ENCODE measurements around the gene PLD5. TPM values are rescaled to one million over a fixed set of nuclear protein-coding genes. Genes with fewer than 3 reads are reported as not detected.

PLD5 gene
- total RNA-seq, 1 experiment from 2014 or later, result not detected

DNA sequence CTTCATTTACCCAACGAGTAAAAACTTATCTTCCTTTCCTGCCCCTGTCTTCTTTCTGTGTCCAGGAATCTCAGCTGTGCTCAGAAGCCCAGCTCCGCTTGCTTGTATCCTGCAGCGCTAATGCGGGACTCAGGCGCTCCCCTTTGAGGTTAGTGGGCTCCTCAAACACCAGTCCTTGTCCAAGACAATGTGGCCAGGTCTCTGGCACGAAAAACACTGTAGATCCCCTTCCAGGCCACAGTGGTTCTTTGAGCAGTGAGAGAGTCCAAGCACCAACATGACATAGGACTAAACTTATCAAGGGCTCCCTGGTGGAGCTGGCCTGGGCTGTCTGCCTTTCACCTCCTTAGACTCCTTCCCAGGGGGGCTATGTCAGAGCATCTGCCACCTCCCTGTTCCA, 53.7 kb downstream of the PLD5 start:
- H3K27me3 ChIP-seq (ENCODE audit: low read length), result peaks cover 44% of the 10 kb centered on the region
- H2AFZ ChIP-seq (ENCODE audit: low read length), result no peak overlapping the region
- H3K4me2 ChIP-seq (ENCODE audit: low read length), result no peak overlapping the region
- no peaks in the 10 kb centered on the region for H4K20me1 ChIP-seq (ENCODE audit: low read length)
- no peaks in the 10 kb centered on the region for H3K4me1 ChIP-seq (ENCODE audit: insufficient read depth, low read length)
- H3K4me3 ChIP-seq (ENCODE audit: low read length), result no peak overlapping the region
- ATAC-seq (no peak), DNase-seq (no peak)
- no peaks in the 10 kb centered on the region for H3K9me2 ChIP-seq (replicated peaks; ENCODE audit: low read length)
- H3K9ac ChIP-seq (ENCODE audit: low read length), result no peak overlapping the region
- ChIA-PET CTCF (no interaction called here), POLR2A (ENCODE audit: unreplicated experiment) (no interaction called here)
- TF ChIP-seq EZH2phosphoT487 (IDR thresholded peaks at IDR 0.05; ENCODE audit: borderline replicate concordance, low read length), result no peak
- no peak for TF ChIP-seq EZH2 (IDR thresholded peaks at IDR 0.05; ENCODE audit: low read length, unreplicated experiment)
- TF ChIP-seq CTCF (conservative IDR thresholded peaks at IDR 0.05; ENCODE audit: low read depth, low read length), result no peak
- no peaks in the 10 kb centered on the region for H3K9me3 ChIP-seq (ENCODE audit: low read length)
- H3K36me3 ChIP-seq (ENCODE audit: low read depth, low read length), result no peaks in the 10 kb centered on the region
- H3F3A ChIP-seq (ENCODE audit: low read length, unreplicated experiment), result no peaks in the 10 kb centered on the region
- H3K79me2 ChIP-seq (ENCODE audit: low read length), result no peaks in the 10 kb centered on the region
- intact Hi-C loops (cut with micrococcal nuclease), result no loop called here
- H3K27ac ChIP-seq (ENCODE audit: low read length), result no peak overlapping the region
- no TSS peak for BruUV-seq (replicated peaks)

- no peak for TF ChIP-seq EZH2 (IDR thresholded peaks at IDR 0.05; ENCODE audit: low read length, unreplicated experiment)
- H4K20me1 ChIP-seq (ENCODE audit: low read length), result no peaks in the 10 kb centered on the region
- no peaks in the 10 kb centered on the region for H3K9me3 ChIP-seq (ENCODE audit: low read length)
- H3K4me2 ChIP-seq (ENCODE audit: low read length), result no peak overlapping the region
- H3K27ac ChIP-seq (ENCODE audit: low read length), result no peak overlapping the region
- no peaks in the 10 kb centered on the region for H3K4me1 ChIP-seq (ENCODE audit: insufficient read depth, low read length)
- BruUV-seq (replicated peaks), result no TSS peak
- ATAC-seq (no peak), DNase-seq (peak; percentile 21)
- POLR2A ChIA-PET (ENCODE audit: unreplicated experiment), result no interaction called here
- H3K9me2 ChIP-seq (replicated peaks; ENCODE audit: low read length), result no peaks in the 10 kb centered on the region
- intact Hi-C loops (cut with micrococcal nuclease), result no loop called here
- no peaks in the 10 kb centered on the region for H3F3A ChIP-seq (ENCODE audit: low read length, unreplicated experiment)
- CTCF ChIA-PET, result no interaction called here
- H2AFZ ChIP-seq (ENCODE audit: low read length), result no peak overlapping the region
- peaks cover 52% of the 10 kb centered on the region for H3K27me3 ChIP-seq (ENCODE audit: low read length)
- H3K36me3 ChIP-seq (ENCODE audit: low read depth, low read length), result no peaks in the 10 kb centered on the region
- no peak overlapping the region for H3K4me3 ChIP-seq (ENCODE audit: low read length)
- no peaks in the 10 kb centered on the region for H3K79me2 ChIP-seq (ENCODE audit: low read length)
- no peak overlapping the region for H3K9ac ChIP-seq (ENCODE audit: low read length)
Observed at GRCh38 chr1:242468784-242469183, 55.7 kb downstream of the PLD5 start.

GRCh38 chr1:242467556-242468145, 56.8 kb downstream of the PLD5 start:
- H3K27ac ChIP-seq (ENCODE audit: low read length), result no peak overlapping the region
- no peak overlapping the region for H3K4me2 ChIP-seq (ENCODE audit: low read length)
- ChIA-PET POLR2A (ENCODE audit: unreplicated experiment) (no interaction called here), CTCF (no interaction called here)
- peak; percentile 87 for DNase-seq
- no peaks in the 10 kb centered on the region for H3K9me2 ChIP-seq (replicated peaks; ENCODE audit: low read length)
- no peak overlapping the region for H3K4me3 ChIP-seq (ENCODE audit: low read length)
- H3K79me2 ChIP-seq (ENCODE audit: low read length), result no peaks in the 10 kb centered on the region
- TF ChIP-seq CTCF (conservative IDR thresholded peaks at IDR 0.05; ENCODE audit: low read depth, low read length) (peak; percentile 96), EZH2 (IDR thresholded peaks at IDR 0.05; ENCODE audit: low read length, unreplicated experiment) (no peak)
- H4K20me1 ChIP-seq (ENCODE audit: low read length), result no peaks in the 10 kb centered on the region
- no TSS peak for BruUV-seq (replicated peaks)
- no peak overlapping the region for H3K9ac ChIP-seq (ENCODE audit: low read length)
- H3K9me3 ChIP-seq (ENCODE audit: low read length), result no peaks in the 10 kb centered on the region
- no peaks in the 10 kb centered on the region for H3K36me3 ChIP-seq (ENCODE audit: low read depth, low read length)
- intact Hi-C loops (cut with micrococcal nuclease), result loop anchor here (1.0 kb wide), 1 partner anchor 858 kb away; no protein-coding TSS in a partner anchor
- H3K27me3 ChIP-seq (ENCODE audit: low read length), result peaks cover 50% of the 10 kb centered on the region
- H3K4me1 ChIP-seq (ENCODE audit: insufficient read depth, low read length), result no peaks in the 10 kb centered on the region
- H3F3A ChIP-seq (ENCODE audit: low read length, unreplicated experiment), result no peaks in the 10 kb centered on the region
- H2AFZ ChIP-seq (ENCODE audit: low read length), result no peak overlapping the region
- ATAC-seq, result peak; percentile 97

All from PC-3 (cell line).